BLaER1 treated with 17β-estradiol and CSF1 and Interleukin-3, amounts not matched to agents 10 nM and 100 nM (cell line): Measurements from ENCODE around the gene ABLIM2.

ENCODE experiments used
- H3K27ac ChIP-seq, 11 experiments: shearing (Covaris generic); formaldehyde crosslinking; 2 replicates each; pipeline ENCODE4 v1.8.1; 2022
- H3K27me3 ChIP-seq, 11 experiments: shearing (Covaris generic); formaldehyde crosslinking; 2 replicates each; pipeline ENCODE4 v1.8.1; 2022
- H3K36me3 ChIP-seq, 11 experiments: shearing (Covaris generic); formaldehyde crosslinking; 2 replicates each; pipeline ENCODE4 v1.8.1; 2022
- H3K4me1 ChIP-seq, 10 experiments: shearing (Covaris generic); formaldehyde crosslinking; 2 replicates each; pipeline ENCODE4 v1.8.1; 2022
- H3K4me2 ChIP-seq, 11 experiments: shearing (Covaris generic); formaldehyde crosslinking; 2 replicates each; pipeline ENCODE4 v1.8.1; 2022
- H3K4me3 ChIP-seq, 10 experiments: shearing (Covaris generic); formaldehyde crosslinking; 2 replicates each; pipeline ENCODE4 v1.8.1; 2022
- H3K9ac ChIP-seq, 11 experiments: shearing (Covaris generic); formaldehyde crosslinking; 2 replicates each; pipeline ENCODE4 v1.8.1; 2022
- H3K9me3 ChIP-seq, 11 experiments: shearing (Covaris generic); formaldehyde crosslinking; replicated peaks in 1 of 11; 2 replicates each; pipeline ENCODE4 v1.8.1; 2022
- H4K20me1 ChIP-seq, 11 experiments: shearing (Covaris generic); formaldehyde crosslinking; 2 replicates each; pipeline ENCODE4 v1.8.1; 2022
- Cebpa-rat ChIP-seq, 11 experiments: shearing (Covaris generic); IDR thresholded peaks; 2 replicates each; pipeline ENCODE4 v1.8.1; 2022

Gene ABLIM2

DNA sequence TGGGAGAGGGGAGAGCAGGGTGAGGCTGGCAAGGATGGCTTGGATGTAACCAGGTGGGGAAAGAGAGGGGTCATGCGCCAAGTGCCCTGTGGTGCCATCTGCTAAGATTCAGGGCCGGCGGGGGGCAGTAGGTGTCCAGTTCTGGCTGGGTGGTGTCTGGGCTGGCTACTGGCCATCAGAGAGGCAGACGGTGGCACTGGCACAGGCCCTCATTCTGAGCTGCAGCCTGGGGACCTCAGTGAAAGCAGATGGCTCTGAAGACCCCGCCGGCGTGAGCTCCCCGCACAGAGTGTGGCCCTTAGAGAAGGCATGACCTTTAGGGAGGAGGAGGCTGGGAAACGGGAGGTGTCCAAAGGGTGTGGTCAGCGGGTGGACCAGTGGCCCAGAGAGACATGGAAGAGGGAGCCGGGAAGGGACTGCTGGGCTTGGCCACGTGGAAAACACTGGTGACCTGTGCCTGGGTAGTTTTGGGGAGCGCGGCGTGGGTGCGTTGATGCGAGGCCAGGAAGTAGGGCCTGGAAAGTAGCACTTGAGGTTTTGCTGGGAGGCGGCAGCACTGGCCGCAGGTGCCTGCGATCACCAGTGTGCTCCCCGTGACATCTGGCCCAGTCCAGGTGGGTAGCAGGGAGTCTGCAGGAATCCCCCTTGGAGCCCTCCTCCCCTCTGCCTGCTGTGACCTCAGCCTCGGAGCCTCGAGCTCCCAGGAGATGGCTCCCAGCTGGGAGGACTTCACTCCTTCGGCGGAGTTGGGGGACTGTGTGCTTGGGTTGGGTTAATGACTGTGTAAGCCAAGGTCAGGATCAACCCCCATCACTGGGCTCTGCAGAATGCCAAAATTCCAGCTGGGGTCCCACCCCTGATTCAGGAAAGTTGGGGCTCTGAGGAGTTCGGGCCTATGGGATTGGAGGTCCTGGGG, 31.2 kb upstream of the ABLIM2 start:
- Histone ChIP-seq H4K20me1 (no peaks in the 10 kb centered on the region), H3K4me3 (no peak overlapping the region; a peak in 1 of 20 replicates), H3K27ac (peak overlapping the region in 9 of 11 experiments; percentile 55 to 83 (median 70); a peak in 14 of 22 replicates), H3K4me1 (peaks cover 90 to 100% (median 99%) of the 10 kb centered on the region in 10 experiments), H3K9ac (peak overlapping the region in 8 of 11 experiments; percentile 3 to 70 (median 33); a peak in 7 of 22 replicates), H3K4me2 (peak overlapping the region; percentile 71 to 100 (median 98)), H3K9me3 (no peaks in the 10 kb centered on the region), H3K27me3 (peaks cover 3 to 14% (median 11%) of the 10 kb centered on the region in 11 experiments; a peak in 18 of 22 replicates), H3K36me3 (no peaks in the 10 kb centered on the region)
- no peak for TF ChIP-seq Cebpa-rat (IDR thresholded peaks at IDR 0.05)

DNA sequence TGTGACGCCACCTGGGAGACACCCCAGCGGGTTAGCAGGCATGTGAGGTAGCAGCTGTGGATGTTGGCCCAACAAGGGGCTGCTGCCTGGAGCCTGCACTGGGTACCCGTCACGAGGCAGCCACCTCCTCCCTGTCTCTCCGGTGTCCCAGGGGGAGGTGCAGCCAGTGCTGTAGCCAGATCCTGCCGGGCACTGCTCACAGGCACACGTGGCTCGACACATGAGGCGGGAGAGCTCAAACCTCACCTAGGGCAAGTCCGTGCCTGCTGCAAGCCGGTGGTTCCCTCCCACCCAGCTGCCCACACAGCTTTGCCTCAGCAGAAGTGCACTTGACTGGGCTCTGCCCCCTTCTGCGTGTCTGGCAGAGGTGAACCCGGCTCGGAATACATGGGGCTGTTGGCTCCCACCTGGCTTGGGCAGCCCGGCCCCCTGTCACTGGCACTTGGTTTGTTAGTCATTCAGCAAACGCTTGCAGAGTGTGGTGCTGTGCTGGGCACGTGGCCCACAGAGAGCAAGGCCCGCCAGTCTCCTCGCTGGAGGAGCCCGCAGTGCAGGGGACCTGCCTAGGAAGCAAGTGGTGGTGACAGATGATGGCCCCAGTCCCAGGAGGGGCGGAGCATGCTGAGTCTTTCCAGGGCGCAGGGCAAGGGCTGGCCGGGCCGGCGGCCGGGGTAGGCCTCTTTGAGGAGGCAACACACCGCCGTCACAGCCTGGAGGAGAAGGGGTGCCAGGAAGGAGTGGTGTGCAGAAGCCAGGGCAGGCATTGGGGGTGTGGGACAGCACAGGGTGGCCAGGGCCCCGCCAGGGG, 30.3 kb upstream of the ABLIM2 start:
- Histone ChIP-seq H4K20me1 (no peaks in the 10 kb centered on the region), H3K27ac (peak overlapping the region in 5 of 11 experiments; percentile 27 to 83 (median 69); a peak in 5 of 22 replicates), H3K36me3 (no peaks in the 10 kb centered on the region), H3K9ac (peak overlapping the region in 4 of 11 experiments; percentile 4 to 47 (median 20); a peak in 2 of 22 replicates), H3K27me3 (peaks cover 0 to 6% (median 2%) of the 10 kb centered on the region in 11 experiments; a peak in 10 of 22 replicates), H3K9me3 (no peaks in the 10 kb centered on the region), H3K4me2 (peak overlapping the region; percentile 71 to 100 (median 98)), H3K4me3 (no peak overlapping the region), H3K4me1 (peaks cover 81 to 100% (median 93%) of the 10 kb centered on the region in 10 experiments)
- no peak for TF ChIP-seq Cebpa-rat (IDR thresholded peaks at IDR 0.05)

DNA sequence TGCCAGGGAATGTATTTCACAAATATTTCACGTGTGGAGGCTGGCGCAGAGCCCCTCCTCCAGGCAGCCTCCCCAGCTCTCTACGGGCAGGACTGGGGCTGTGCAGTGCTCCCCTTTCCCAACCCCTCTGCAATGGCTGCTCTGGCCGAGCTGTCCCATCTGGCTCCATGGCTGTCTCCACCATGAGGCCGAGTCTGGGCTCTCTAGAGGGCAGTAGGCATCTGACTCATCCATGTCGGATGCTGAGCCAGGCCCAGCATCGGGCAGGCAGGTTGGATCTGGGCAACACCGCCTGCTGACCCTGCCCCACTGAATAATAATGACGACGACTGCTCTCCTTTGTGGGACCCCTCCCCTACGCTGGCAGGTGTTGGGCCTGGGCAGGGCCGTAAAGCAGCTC, 29.5 kb upstream of the ABLIM2 start:
- Histone ChIP-seq H3K9me3 (no peaks in the 10 kb centered on the region), H3K27me3 (no peaks in the 10 kb centered on the region), H3K4me1 (peaks cover 79 to 94% (median 85%) of the 10 kb centered on the region in 10 experiments), H3K36me3 (no peaks in the 10 kb centered on the region), H3K4me3 (no peak overlapping the region), H3K4me2 (peak overlapping the region in 10 of 11 experiments; percentile 10 to 100 (median 98); a peak in 15 of 22 replicates), H3K9ac (no peak overlapping the region), H3K27ac (no peak overlapping the region), H4K20me1 (no peaks in the 10 kb centered on the region)
- no peak for TF ChIP-seq Cebpa-rat (IDR thresholded peaks at IDR 0.05)

DNA sequence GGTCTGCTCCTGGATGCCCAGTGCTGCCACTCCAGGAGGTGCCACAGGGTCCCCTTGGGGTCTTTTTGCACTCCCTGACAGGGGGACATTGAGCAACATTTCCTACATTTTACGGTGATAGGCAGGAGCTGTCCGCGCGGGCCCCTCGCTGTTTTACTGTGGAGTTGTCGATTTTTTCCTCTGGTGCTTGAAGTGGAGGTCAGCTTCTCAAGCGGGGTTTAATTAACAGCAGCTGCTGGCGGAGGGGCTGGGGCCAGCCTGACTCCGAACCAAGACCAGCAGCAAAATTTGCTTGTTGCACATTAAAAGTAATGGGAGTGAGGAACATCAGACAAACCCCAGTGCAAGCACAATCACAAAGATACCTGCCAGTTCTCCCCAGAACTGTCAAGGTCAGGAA, 27.3 kb upstream of the ABLIM2 start:
- Histone ChIP-seq H3K9ac (peak overlapping the region in 3 of 11 experiments; percentile 2 to 41 (median 11); a peak in 2 of 22 replicates), H4K20me1 (no peaks in the 10 kb centered on the region), H3K9me3 (no peaks in the 10 kb centered on the region), H3K36me3 (no peaks in the 10 kb centered on the region), H3K4me1 (peaks cover 57 to 75% (median 66%) of the 10 kb centered on the region in 10 experiments), H3K4me3 (no peak overlapping the region), H3K27me3 (no peaks in the 10 kb centered on the region), H3K27ac (peak overlapping the region in 4 of 11 experiments; percentile 37 to 60 (median 52); a peak in 6 of 22 replicates), H3K4me2 (peak overlapping the region; percentile 22 to 82 (median 62))
- TF ChIP-seq Cebpa-rat (IDR thresholded peaks at IDR 0.05) = no peak; a peak in 1 of 22 replicates

DNA sequence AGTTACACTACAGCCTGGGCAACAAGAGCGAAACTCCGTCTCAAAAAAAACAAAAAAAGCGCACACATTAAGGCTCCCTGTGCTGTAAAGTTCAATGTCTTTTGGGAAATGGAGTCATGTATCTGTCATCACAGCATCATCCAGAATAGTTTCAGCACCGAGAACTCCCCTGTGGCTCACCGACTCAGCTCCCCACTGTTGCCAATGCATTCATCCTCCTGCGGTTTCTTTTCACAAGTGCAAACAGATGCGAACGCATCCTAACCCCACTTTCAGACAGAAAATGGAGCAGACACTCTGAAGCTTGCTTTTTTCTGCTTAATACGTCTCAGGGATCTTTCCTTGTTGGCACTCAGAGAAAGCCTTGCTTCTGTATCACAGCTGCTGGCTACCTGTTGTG, 26.7 kb upstream of the ABLIM2 start:
- Histone ChIP-seq H3K27me3 (no peaks in the 10 kb centered on the region), H3K36me3 (no peaks in the 10 kb centered on the region), H3K4me2 (peak overlapping the region; percentile 22 to 82 (median 62); a peak in 21 of 22 replicates), H3K27ac (peak overlapping the region in 4 of 11 experiments; percentile 37 to 60 (median 54); a peak in 7 of 22 replicates), H3K9me3 (no peaks in the 10 kb centered on the region), H3K4me1 (peaks cover 51 to 68% (median 60%) of the 10 kb centered on the region in 10 experiments), H3K9ac (peak overlapping the region in 3 of 11 experiments; percentile 2 to 41 (median 13); a peak in 3 of 22 replicates), H4K20me1 (no peaks in the 10 kb centered on the region), H3K4me3 (no peak overlapping the region)
- TF ChIP-seq Cebpa-rat (IDR thresholded peaks at IDR 0.05) = peak in 3 of 11 experiments; percentile 26 to 75 (median 34); a peak in 3 of 22 replicates

DNA sequence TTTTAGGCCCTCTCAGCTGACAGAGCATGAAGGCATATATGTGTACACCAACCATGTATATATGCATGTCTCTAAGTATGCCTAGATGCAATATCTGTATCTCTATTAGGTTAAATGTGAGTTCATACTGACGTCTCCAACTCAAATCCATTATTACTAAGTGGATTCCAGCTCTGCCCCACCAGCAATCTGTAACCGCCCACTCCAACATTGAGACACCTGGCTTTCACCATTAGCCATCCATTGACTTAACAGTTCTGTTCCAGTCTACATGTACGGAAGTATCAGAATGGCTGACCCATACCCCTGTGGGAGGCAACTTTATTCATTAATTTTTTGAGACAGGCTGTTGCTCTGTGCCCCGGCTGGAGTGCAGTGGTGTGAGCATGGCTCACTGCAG, 25.4 kb upstream of the ABLIM2 start:
- Histone ChIP-seq H3K9me3 (no peaks in the 10 kb centered on the region), H3K9ac (no peak overlapping the region), H3K27me3 (no peaks in the 10 kb centered on the region), H3K36me3 (no peaks in the 10 kb centered on the region), H3K4me3 (no peak overlapping the region), H3K4me2 (peak overlapping the region in 3 of 11 experiments; percentile 6 to 79 (median 9); a peak in 1 of 22 replicates), H3K4me1 (peaks cover 39 to 56% (median 48%) of the 10 kb centered on the region in 10 experiments), H4K20me1 (no peaks in the 10 kb centered on the region), H3K27ac (peak overlapping the region in 2 of 11 experiments; percentile 37 to 57; a peak in 2 of 22 replicates)
- no peak for TF ChIP-seq Cebpa-rat (IDR thresholded peaks at IDR 0.05)

DNA sequence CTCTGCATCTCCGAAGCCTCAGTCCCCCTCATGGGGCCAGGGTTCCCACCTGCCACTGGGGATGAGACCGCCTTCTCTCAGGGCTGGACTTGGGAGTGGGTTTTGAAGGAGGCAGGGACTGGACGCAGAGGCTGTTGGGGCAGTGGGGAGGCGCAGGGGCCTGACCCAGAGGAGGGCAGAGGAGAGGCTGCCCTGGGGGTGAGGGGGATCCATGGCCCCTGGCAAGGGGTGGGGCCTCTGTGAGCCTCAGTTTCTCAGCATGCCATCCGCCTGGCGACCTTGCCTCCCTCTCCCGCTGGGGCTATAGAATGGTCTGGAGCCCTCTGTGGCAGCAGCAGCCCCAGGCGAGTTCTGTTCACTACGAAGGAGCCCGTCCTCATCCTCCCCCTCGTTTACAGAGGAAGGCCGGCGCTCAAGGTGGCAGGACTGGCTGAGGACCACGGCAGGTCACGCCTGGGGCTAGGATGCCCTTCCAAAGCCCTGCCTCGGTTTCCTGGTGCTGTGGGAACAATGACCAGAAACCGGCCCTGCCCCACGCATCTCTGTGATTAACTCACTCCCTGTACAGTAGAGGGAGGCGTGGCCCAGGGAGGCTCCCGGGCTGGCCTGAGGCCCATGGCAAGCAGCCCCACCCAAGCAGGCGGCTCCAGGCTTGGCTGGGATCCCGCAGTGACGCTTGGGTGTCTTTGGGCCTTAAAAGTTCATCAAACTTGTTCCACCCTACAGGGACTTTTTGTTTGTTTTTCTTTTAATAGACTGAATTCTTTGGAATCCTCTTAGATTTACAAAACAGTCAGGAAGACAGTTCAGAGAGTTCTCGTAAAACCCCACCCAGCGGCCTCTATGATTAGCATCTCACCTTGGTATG, 24.5 kb upstream of the ABLIM2 start:
- Histone ChIP-seq H3K4me1 (peaks cover 29 to 46% (median 38%) of the 10 kb centered on the region in 10 experiments), H4K20me1 (no peaks in the 10 kb centered on the region), H3K4me3 (no peak overlapping the region), H3K4me2 (peak overlapping the region in 3 of 11 experiments; percentile 7 to 43 (median 29); a peak in 4 of 22 replicates), H3K9ac (no peak overlapping the region), H3K27ac (no peak overlapping the region), H3K27me3 (no peaks in the 10 kb centered on the region), H3K9me3 (no peaks in the 10 kb centered on the region), H3K36me3 (no peaks in the 10 kb centered on the region)
- no peak for TF ChIP-seq Cebpa-rat (IDR thresholded peaks at IDR 0.05)

DNA sequence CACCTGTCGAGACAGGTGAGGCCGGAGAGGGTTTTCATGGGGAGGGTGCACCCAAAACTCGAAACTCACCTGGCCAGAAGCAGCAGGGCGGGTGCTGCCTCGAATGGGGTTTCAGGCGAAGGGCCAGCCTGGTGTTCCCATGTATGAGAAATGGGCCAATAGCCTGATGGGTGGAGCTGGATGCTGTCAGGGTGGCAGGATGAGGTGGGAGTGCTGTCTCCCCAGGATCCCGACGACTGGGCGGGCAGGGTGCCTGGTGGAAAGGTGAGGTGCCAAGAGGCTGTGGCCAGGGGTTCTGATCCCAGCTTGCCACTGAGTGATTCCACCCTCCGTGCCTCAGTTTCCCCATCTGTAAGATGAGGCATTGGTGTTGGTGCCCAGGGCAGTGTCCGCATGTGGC, 23.7 kb upstream of the ABLIM2 start:
- Histone ChIP-seq H3K27me3 (no peaks in the 10 kb centered on the region), H3K4me1 (peaks cover 29 to 40% (median 34%) of the 10 kb centered on the region in 10 experiments), H3K27ac (no peak overlapping the region), H3K36me3 (no peaks in the 10 kb centered on the region), H3K9ac (no peak overlapping the region; a peak in 1 of 22 replicates), H3K4me3 (no peak overlapping the region), H3K4me2 (no peak overlapping the region), H4K20me1 (no peaks in the 10 kb centered on the region), H3K9me3 (no peaks in the 10 kb centered on the region)
- no peak for TF ChIP-seq Cebpa-rat (IDR thresholded peaks at IDR 0.05)
